ENCODE measurements around the gene MAST2.
A peak's percentile ranks its signal among the peaks of the same experiment; 100 is the strongest.

Gene MAST2

GRCh38 chr1:45983967-45984366, 180.6 kb downstream of the MAST2 start:
- no peak for DNase-seq

GRCh38 chr1:45987204-45987603, 183.8 kb downstream of the MAST2 start:
- no peak for DNase-seq

- no peak for DNase-seq
Measured at GRCh38 chr1:45989249-45989648, 185.8 kb downstream of the MAST2 start.

- DNase-seq = no peak
Measured at GRCh38 chr1:45994423-45994822, 191.0 kb downstream of the MAST2 start.

GRCh38 chr1:45995298-45995697, 191.9 kb downstream of the MAST2 start:
- DNase-seq = no peak

- no peak for DNase-seq
Measured at GRCh38 chr1:45998020-45998617, 194.7 kb downstream of the MAST2 start.

GRCh38 chr1:45999507-45999906, 196.1 kb downstream of the MAST2 start:
- DNase-seq = peak in 2 of 4 experiments; percentile 25 to 29

- DNase-seq = peak; percentile 62 to 84 (median 74)
Measured at GRCh38 chr1:46001081-46001785, 197.8 kb downstream of the MAST2 start.

GRCh38 chr1:46002551-46003150, 199.2 kb downstream of the MAST2 start:
- peak in 3 of 4 experiments; percentile 12 to 30 (median 28) for DNase-seq

GRCh38 chr1:46003315-46003714, 199.9 kb downstream of the MAST2 start:
- DNase-seq = peak; percentile 64 to 82 (median 80)

GRCh38 chr1:46004492-46004891, 201.1 kb downstream of the MAST2 start:
- no peak for DNase-seq

GRCh38 chr1:46005594-46005993, 202.2 kb downstream of the MAST2 start:
- DNase-seq = no peak

GRCh38 chr1:46008585-46008984, 205.2 kb downstream of the MAST2 start:
- no peak for DNase-seq

- DNase-seq = no peak
Measured at GRCh38 chr1:46010611-46011010, 207.2 kb downstream of the MAST2 start.

GRCh38 chr1:46011121-46011695, 207.8 kb downstream of the MAST2 start:
- no peak for DNase-seq

GRCh38 chr1:46012236-46012635, 208.8 kb downstream of the MAST2 start:
- DNase-seq = no peak

- no peak for DNase-seq
Measured at GRCh38 chr1:46013581-46013980, 210.2 kb downstream of the MAST2 start.

- peak; percentile 78 to 91 (median 82) for DNase-seq
Measured at GRCh38 chr1:46017876-46018503, 214.6 kb downstream of the MAST2 start.

GRCh38 chr1:46019348-46019747, 215.9 kb downstream of the MAST2 start:
- no peak for DNase-seq

GRCh38 chr1:46020010-46020409, 216.6 kb downstream of the MAST2 start:
- peak; percentile 14 to 54 (median 43) for DNase-seq

- DNase-seq = no peak
Measured at GRCh38 chr1:46021046-46021996, 217.9 kb downstream of the MAST2 start.

GRCh38 chr1:46026531-46026930, 223.1 kb downstream of the MAST2 start:
- no peak for DNase-seq

Measured in suppressor macrophage (primary cell).